Measurements from ENCODE around the gene COL1A2. TPM values are rescaled to one million over a fixed set of nuclear protein-coding genes. Genes with fewer than 3 reads are reported as not detected.

Gene COL1A2
- total RNA-seq, 1 experiment from 2014 or later, result 3.0 TPM

- no peak overlapping the region for H3K4me2 ChIP-seq (ENCODE audit: low read length)
- no peak for DNase-seq (ENCODE audit: low read depth, low spot score)
- no TSS peak for BruUV-seq (replicated peaks)
- H4K20me1 ChIP-seq (ENCODE audit: insufficient read depth), result no peaks in the 10 kb centered on the region
- no peak overlapping the region for H2AFZ ChIP-seq (ENCODE audit: low read depth, low read length, poor library complexity, severe bottlenecking)
- no peaks in the 10 kb centered on the region for H3K9me3 ChIP-seq (ENCODE audit: control insufficient read depth in 1 of 2, insufficient read depth in 1 of 2, low read depth in 1 of 2, low read length in 2 of 2)
- no peaks in the 10 kb centered on the region for H3K36me3 ChIP-seq (ENCODE audit: control insufficient read depth in 1 of 2, insufficient read depth in 2 of 2, low read length in 2 of 2)
- no peak overlapping the region for H3K4me3 ChIP-seq (replicated peaks in 1 of 2; ENCODE audit: low read depth in 1 of 2, low read length in 2 of 2)
- 0 out of 4 replicates have a peak, but pooled peaks cover 0 to 3% of the 10 kb centered on the region in 2 experiments for H3K4me1 ChIP-seq (ENCODE audit: control insufficient read depth in 1 of 2, insufficient read depth in 2 of 2, low read length in 2 of 2)
- H3K27me3 ChIP-seq (ENCODE audit: insufficient read depth, low read length), result no peaks in the 10 kb centered on the region
- TF ChIP-seq TCF7L2 (IDR thresholded peaks at IDR 0.05; ENCODE audit: borderline replicate concordance, extremely low read depth, insufficient read depth, insufficient read length) (no peak), SRF (IDR thresholded peaks at IDR 0.05; ENCODE audit: low read depth) (no peak), EZH2phosphoT487 (IDR thresholded peaks at IDR 0.05; ENCODE audit: borderline replicate concordance) (no peak)
- intact Hi-C loops (cut with micrococcal nuclease), result loop anchor here (5.0 to 10.0 kb wide), 2 partner anchors 605 to 1193 kb away; no protein-coding TSS in a partner anchor
- no peak for ATAC-seq
- no peaks in the 10 kb centered on the region for H3K79me2 ChIP-seq (ENCODE audit: insufficient read depth, low read length)
- no peaks in the 10 kb centered on the region for H3K9me2 ChIP-seq (ENCODE audit: insufficient read depth)
- CTCF ChIA-PET, result no interaction called here
- POLR2A ChIA-PET, result no interaction called here
- RAD21 ChIA-PET (ENCODE audit: low non-redundant PET in 1 of 2, low total read pairs in 2 of 2, uncharacterized antibody in 2 of 2, unreplicated experiment in 2 of 2), result no interaction called here
- H3K27ac ChIP-seq (ENCODE audit: low read depth, low read length), result no peak overlapping the region
- no peak overlapping the region for H3K9ac ChIP-seq (ENCODE audit: low read length)
Observed at GRCh38 chr7:94439893-94440381, 45.2 kb downstream of the COL1A2 start.

GRCh38 chr7:94440451-94441039, 45.9 kb downstream of the COL1A2 start:
- TF ChIP-seq TCF7L2 (IDR thresholded peaks at IDR 0.05; ENCODE audit: borderline replicate concordance, extremely low read depth, insufficient read depth, insufficient read length) (no peak), SIN3A (IDR thresholded peaks at IDR 0.05; ENCODE audit: low read depth) (no peak), EZH2 (IDR thresholded peaks at IDR 0.05) (no peak), ELF1 (IDR thresholded peaks at IDR 0.05; ENCODE audit: borderline replicate concordance, low read depth) (no peak)
- H3K9ac ChIP-seq (ENCODE audit: low read length), result no peak overlapping the region
- ChIA-PET RAD21 (ENCODE audit: low non-redundant PET in 1 of 2, low total read pairs in 2 of 2, uncharacterized antibody in 2 of 2, unreplicated experiment in 2 of 2) (no interaction called here), POLR2A (no interaction called here), CTCF (no interaction called here)
- H4K20me1 ChIP-seq (ENCODE audit: insufficient read depth), result no peaks in the 10 kb centered on the region
- H3K4me2 ChIP-seq (ENCODE audit: low read length), result no peak overlapping the region
- H3K27me3 ChIP-seq (ENCODE audit: insufficient read depth, low read length), result no peaks in the 10 kb centered on the region
- no TSS peak for BruUV-seq (replicated peaks)
- H3K4me1 ChIP-seq (ENCODE audit: control insufficient read depth in 1 of 2, insufficient read depth in 2 of 2, low read length in 2 of 2), result 0 out of 4 replicates have a peak, but pooled peaks cover 0 to 3% of the 10 kb centered on the region in 2 experiments
- H3K4me3 ChIP-seq (replicated peaks in 1 of 2; ENCODE audit: low read depth in 1 of 2, low read length in 2 of 2), result no peak overlapping the region
- H3K9me3 ChIP-seq (ENCODE audit: control insufficient read depth in 1 of 2, insufficient read depth in 1 of 2, low read depth in 1 of 2, low read length in 2 of 2), result no peaks in the 10 kb centered on the region
- H3K9me2 ChIP-seq (ENCODE audit: insufficient read depth), result no peaks in the 10 kb centered on the region
- no peak for DNase-seq (ENCODE audit: low read depth, low spot score)
- H3K27ac ChIP-seq (ENCODE audit: low read depth, low read length), result no peak overlapping the region
- intact Hi-C loops (cut with micrococcal nuclease), result loop anchor here (10.0 kb wide), 1 partner anchor 604 kb away; no protein-coding TSS in a partner anchor
- no peak for ATAC-seq
- no peaks in the 10 kb centered on the region for H3K36me3 ChIP-seq (ENCODE audit: control insufficient read depth in 1 of 2, insufficient read depth in 2 of 2, low read length in 2 of 2)
- H2AFZ ChIP-seq (ENCODE audit: low read depth, low read length, poor library complexity, severe bottlenecking), result no peak overlapping the region
- H3K79me2 ChIP-seq (ENCODE audit: insufficient read depth, low read length), result no peaks in the 10 kb centered on the region

All from HCT116 (cell line).